GM20000 (cell line): ENCODE data around the gene NOG.

Experiments used
- DNase-seq: peaks from one replicate; pipeline ENCODE4 v3.0.0; 2012; ENCODE audit warnings: low spot score
- CTCF ChIP-seq: IDR thresholded peaks from 2 replicates; pipeline ENCODE4 v1.5.1; 2012; ENCODE audit warnings: mild to moderate bottlenecking, control low read depth; ENCODE audit errors: extremely low read depth, missing control alignments

NOG gene

DNA sequence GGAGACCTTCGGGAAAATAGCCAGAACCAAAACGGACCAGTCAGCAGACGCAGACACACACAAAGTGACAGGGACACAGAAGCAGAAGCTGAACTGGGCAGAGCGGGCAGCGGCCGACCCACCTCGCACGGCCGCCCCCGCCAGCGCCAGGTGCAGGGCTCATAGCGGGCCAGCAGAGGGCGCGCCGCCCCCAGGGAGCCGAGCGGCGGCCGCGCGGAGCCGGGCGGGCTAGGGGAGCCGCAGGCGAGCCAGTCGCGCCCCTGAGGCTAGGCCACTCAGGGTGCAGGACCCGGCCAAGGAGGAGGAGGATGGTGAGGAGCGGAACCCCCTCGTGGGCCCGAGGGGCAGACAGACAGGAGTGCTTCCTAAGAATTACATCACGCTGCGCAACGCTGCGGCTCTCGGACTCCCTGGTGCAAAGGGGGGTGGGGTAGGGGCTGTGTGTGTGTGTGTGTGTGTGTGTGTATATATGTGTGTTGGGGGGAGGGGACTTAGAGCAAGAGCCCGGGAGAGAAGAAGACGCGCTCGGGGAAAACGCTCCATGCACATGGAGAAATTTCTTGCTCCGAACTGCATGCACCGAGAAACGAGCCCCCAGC is 913 bp upstream of the NOG start:
- DNase-seq = peak; percentile 91

DNA sequence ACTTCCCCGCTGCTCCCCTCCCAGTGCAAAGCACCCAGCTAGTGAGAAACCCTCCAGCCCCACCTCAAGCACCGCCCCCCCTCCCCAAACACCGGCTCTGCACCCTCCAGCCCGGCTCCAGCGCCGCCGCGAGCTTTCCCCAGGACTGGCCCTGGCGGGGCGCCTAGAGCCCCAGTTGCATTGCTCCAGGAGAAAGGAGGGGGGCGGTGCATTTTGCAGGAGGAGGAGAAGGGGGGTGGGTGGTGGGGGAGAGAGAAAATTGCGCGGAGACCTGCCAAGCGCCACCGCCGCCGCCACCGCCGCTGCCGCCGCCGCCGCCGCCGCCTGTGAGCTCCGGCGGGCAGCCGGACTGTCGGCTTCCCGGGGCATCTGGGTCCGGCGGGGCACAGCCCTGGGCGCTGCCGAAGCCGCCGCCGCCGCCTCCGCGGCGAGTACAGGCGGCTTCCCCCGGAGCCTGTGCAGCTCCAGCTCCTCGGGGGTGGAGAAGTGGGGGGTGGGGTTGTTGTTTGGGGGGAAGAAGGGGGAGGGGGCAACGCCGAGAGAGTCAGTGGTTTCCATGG is 333 bp upstream of the NOG start:
- no peak for TF ChIP-seq CTCF
- DNase-seq = peak; percentile 54

More for the DNA sequence above, 913 bp upstream of the NOG start:
- peak; percentile 96 for TF ChIP-seq CTCF

DNA sequence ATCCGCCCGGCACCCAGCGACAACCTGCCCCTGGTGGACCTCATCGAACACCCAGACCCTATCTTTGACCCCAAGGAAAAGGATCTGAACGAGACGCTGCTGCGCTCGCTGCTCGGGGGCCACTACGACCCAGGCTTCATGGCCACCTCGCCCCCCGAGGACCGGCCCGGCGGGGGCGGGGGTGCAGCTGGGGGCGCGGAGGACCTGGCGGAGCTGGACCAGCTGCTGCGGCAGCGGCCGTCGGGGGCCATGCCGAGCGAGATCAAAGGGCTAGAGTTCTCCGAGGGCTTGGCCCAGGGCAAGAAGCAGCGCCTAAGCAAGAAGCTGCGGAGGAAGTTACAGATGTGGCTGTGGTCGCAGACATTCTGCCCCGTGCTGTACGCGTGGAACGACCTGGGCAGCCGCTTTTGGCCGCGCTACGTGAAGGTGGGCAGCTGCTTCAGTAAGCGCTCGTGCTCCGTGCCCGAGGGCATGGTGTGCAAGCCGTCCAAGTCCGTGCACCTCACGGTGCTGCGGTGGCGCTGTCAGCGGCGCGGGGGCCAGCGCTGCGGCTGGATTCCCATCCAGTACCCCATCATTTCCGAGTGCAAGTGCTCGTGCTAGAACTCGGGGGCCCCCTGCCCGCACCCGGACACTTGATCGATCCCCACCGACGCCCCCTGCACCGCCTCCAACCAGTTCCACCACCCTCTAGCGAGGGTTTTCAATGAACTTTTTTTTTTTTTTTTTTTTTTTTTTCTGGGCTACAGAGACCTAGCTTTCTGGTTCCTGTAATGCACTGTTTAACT is 1.0 kb downstream of the NOG start:
- no peak for TF ChIP-seq CTCF
- DNase-seq = peak; percentile 59

GRCh38 chr17:56595108-56595418 is 1.6 kb downstream of the NOG start:
- no peak for DNase-seq
- no peak for TF ChIP-seq CTCF

DNA sequence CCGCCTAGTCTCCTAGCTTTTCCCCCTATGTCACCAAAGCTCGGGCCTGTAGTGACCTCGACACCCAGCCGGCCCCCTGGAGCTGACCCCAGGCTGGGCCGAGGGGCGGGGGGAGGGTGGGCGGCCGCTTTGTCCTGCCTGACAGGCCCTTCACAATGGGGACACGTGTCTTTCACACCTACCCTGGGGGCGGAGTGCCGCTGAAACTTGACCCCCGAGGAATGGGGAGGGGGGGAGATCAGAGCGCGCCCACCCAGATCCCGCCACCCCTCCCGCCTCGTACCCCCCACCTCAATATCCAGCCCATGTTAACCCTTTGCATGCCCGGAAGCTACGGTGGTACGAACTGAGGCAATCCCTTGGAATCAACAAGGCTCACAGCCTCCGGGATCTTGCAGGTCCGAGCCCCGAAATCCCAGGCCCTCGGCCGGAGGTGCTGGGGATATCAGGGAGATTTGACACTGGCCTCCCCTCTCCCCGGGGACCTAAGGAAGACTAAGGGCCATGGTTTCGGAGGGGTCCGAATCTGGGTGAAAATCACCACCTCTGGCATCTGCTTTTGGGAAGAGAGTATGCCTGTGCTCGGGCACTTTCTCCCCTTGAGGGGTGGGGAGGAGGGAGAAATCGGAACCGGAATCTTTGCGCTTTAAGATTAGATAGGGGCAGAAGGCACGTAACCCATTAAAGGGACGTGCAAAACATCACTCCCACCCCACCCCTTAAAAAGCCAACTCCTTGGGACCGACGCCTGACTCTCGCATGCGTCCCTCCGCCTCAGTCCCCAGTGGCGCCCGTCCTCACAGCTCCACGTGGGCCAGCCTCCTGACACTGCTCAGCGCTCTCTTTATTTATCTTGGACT is 2.6 kb downstream of the NOG start:
- no peak for DNase-seq
- no peak for TF ChIP-seq CTCF

DNA sequence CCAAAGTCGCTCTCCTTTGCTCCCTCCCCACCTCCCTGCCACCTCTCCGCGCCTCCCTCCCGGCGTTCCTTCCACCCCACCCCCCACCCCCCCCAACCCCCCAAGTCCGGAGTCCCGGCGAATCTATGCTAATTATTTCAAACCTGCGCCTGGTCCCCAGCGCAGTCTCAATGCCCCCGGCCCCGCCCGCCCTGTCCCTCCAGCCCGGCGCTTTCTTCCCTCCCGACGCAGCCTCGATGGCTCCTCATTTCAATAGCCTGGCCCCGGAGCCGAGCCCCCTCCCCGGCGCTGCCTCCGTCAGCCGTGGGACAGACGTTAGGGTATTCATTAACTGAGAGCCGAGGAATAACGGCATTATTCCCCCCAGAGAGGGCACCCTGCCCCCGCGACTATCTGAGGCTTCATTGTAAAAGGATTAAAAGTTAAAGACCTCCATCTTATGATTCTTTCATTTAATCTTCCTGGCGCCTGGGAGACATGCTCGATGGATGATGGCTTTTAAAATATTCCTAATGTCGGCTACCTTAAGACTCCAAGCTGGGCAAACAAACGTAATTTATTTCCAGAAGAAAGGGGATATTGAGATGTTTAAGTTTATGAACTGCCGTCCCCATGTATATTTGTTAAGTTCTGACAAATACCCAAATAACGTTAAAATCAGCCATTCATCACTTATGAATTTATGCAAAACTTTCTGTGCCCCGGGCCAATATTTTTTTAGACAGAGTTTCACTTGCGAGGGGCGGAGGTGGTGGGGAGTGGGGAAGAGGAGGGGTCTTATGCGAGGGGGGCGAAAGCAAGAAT is 3.4 kb downstream of the NOG start:
- no peak for TF ChIP-seq CTCF
- no peak for DNase-seq
